Hepatocyte (in vitro differentiated cells): ENCODE results near the gene IL1RAPL2. TPM values are rescaled to one million over a fixed set of nuclear protein-coding genes. Genes with fewer than 3 reads are reported as not detected.

Source experiments
- DNase-seq: peaks from one replicate; pipeline ENCODE4 v3.0.0-alpha.2; 2016; ENCODE audit warnings: low spot score
- H2AFZ ChIP-seq: fragments of 200-600 bp; sonication (generic); 2 replicates; pipeline ENCODE4 v1.6.0; 2016; ENCODE audit warnings: antibody characterized with exemption, mild to moderate bottlenecking
- H3K27ac ChIP-seq: fragments of 200-600 bp; sonication (generic); 2 replicates; pipeline ENCODE4 v1.5.1; 2016; ENCODE audit warnings: mild to moderate bottlenecking
- H3K27me3 ChIP-seq: fragments of 200-600 bp; sonication (generic); 2 replicates; pipeline ENCODE4 v1.6.1; 2016
- H3K36me3 ChIP-seq: fragments of 200-600 bp; sonication (generic); replicated peaks from 2 replicates; pipeline ENCODE4 v1.5.1; 2016; ENCODE audit warnings: low read depth; ENCODE audit not compliant: insufficient read depth
- H3K4me1 ChIP-seq: fragments of 200-600 bp; sonication (generic); 2 replicates; pipeline ENCODE4 v1.5.1; 2016; ENCODE audit warnings: mild to moderate bottlenecking, moderate library complexity; ENCODE audit not compliant: insufficient read depth
- H3K4me2 ChIP-seq: fragments of 200-600 bp; sonication (generic); 2 replicates; pipeline ENCODE4 v1.6.0; 2016
- H3K4me3 ChIP-seq: fragments of 200-600 bp; sonication (generic); 2 replicates; pipeline ENCODE4 v1.5.1; 2016; ENCODE audit warnings: mild to moderate bottlenecking
- H3K79me2 ChIP-seq: fragments of 200-600 bp; sonication (generic); 2 replicates; pipeline ENCODE4 v1.6.0; 2017; ENCODE audit warnings: mild to moderate bottlenecking
- H3K9me2 ChIP-seq: fragments of 200-600 bp; sonication (generic); replicated peaks from 2 replicates; pipeline ENCODE4 v1.6.0; 2017; ENCODE audit warnings: mild to moderate bottlenecking; ENCODE audit not compliant: insufficient read depth
- H3K9me3 ChIP-seq: fragments of 200-600 bp; sonication (generic); 2 replicates; pipeline ENCODE4 v1.5.1; 2016; ENCODE audit warnings: low read depth, mild to moderate bottlenecking
- H4K20me1 ChIP-seq: fragments of 200-600 bp; sonication (generic); 2 replicates; pipeline ENCODE4 v1.6.0; 2016; ENCODE audit warnings: mild to moderate bottlenecking; ENCODE audit not compliant: insufficient read depth, poor library complexity, severe bottlenecking
- CTCF ChIP-seq: fragments of 200-600 bp; sonication (generic); IDR thresholded peaks from 2 replicates; pipeline ENCODE4 v1.5.1; 2016; ENCODE audit warnings: antibody characterized with exemption, mild to moderate bottlenecking; ENCODE audit not compliant: poor library complexity
- EZH2 ChIP-seq: fragments of 200-600 bp; sonication (generic); IDR thresholded peaks from 2 replicates; pipeline ENCODE4 v1.6.1; 2016; ENCODE audit warnings: antibody characterized with exemption, mild to moderate bottlenecking, borderline replicate concordance
- EZH2phosphoT487 ChIP-seq: fragments of 200-600 bp; sonication (generic); IDR thresholded peaks from one replicate; pipeline ENCODE4 v1.6.1; 2018; ENCODE audit warnings: antibody characterized with exemption, mild to moderate bottlenecking, low read depth, moderate library complexity; ENCODE audit not compliant: unreplicated experiment, severe bottlenecking
- WGBS: methylation state at CpG from one replicate; pipeline ENCODE4 v1.1.6; 2016; ENCODE audit warnings: low lambda C conversion rate; ENCODE audit errors: missing lambda C conversion rate; 5-methylcytosine and 5-hydroxymethylcytosine counted together
- polyA plus RNA-seq: library from polyadenylated mRNA; unstranded; fragments of >200 nt; fragmentation: Nextera tagmentation; extraction: Ambion mirVana; gene quantifications from 2 replicates; pipeline ENCODE4 v1.2.1, GENCODE V29; 2016
- total RNA-seq: library from RNA; depleted of rRNA; stranded (reverse); fragments of >200 nt; gene quantifications from 2 replicates; pipeline ENCODE4 v1.2.3, GENCODE V29; 2014

IL1RAPL2 gene
- total and polyA plus RNA-seq, 2 experiments from 2014 or later: 0.40 TPM; not detected in 1

- H3K36me3 ChIP-seq: no peaks in the 10 kb centered on the region
- H3K27ac ChIP-seq: no peak overlapping the region
- no peak overlapping the region for H3K4me3 ChIP-seq
- H2AFZ ChIP-seq: no peak overlapping the region
- H3K27me3 ChIP-seq: no peaks in the 10 kb centered on the region
- no peaks in the 10 kb centered on the region for H3K9me3 ChIP-seq
- no peaks in the 10 kb centered on the region for H3K9me2 ChIP-seq
- no peak overlapping the region for H3K4me2 ChIP-seq
- H3K79me2 ChIP-seq: no peaks in the 10 kb centered on the region
- DNase-seq: no peak
- TF ChIP-seq EZH2 (no peak), CTCF (no peak), EZH2phosphoT487 (no peak)
- no peaks in the 10 kb centered on the region for H4K20me1 ChIP-seq
- H3K4me1 ChIP-seq: no peaks in the 10 kb centered on the region
These were observed 909.8 kb downstream of the IL1RAPL2 start for GRCh38 chrX:105475801-105476200.

DNA sequence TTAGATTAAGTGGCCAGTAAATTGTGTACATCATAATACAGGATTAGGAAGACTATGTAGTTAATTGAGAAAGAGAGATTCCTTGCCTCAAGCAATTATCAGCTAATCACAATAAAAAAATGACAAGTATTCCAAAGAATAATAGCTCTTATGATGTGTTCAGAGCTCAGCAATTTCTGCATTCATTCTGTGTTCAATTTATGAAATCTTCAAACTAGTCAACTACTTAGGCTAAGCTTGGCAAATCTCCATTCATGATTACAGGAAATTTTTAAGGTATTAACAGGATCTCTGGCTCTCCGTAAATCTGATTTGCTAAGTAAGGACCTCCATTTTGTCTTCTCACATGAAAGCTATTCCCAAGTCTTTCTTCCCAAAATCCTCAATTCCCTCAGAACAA lies 911.4 kb downstream of the IL1RAPL2 start:
- H3K4me3 ChIP-seq: no peak overlapping the region
- no peaks in the 10 kb centered on the region for H3K27me3 ChIP-seq
- no peak overlapping the region for H2AFZ ChIP-seq
- no peak overlapping the region for H3K27ac ChIP-seq
- no peaks in the 10 kb centered on the region for H3K36me3 ChIP-seq
- H4K20me1 ChIP-seq: no peaks in the 10 kb centered on the region
- H3K9me3 ChIP-seq: no peaks in the 10 kb centered on the region
- DNase-seq: no peak
- 78% methylated on average over 1 of the region's 1 CpG for WGBS
- H3K9me2 ChIP-seq: no peaks in the 10 kb centered on the region
- H3K4me2 ChIP-seq: no peak overlapping the region
- no peaks in the 10 kb centered on the region for H3K4me1 ChIP-seq
- no peak for TF ChIP-seq EZH2phosphoT487
- no peak for TF ChIP-seq EZH2
- no peak for TF ChIP-seq CTCF
- no peaks in the 10 kb centered on the region for H3K79me2 ChIP-seq

- no peaks in the 10 kb centered on the region for H3K27me3 ChIP-seq
- WGBS: 82% methylated on average over 1 of the region's 1 CpG
- no peaks in the 10 kb centered on the region for H4K20me1 ChIP-seq
- H3K9me3 ChIP-seq: no peaks in the 10 kb centered on the region
- H3K4me3 ChIP-seq: no peak overlapping the region
- no peak overlapping the region for H2AFZ ChIP-seq
- no peak overlapping the region for H3K4me2 ChIP-seq
- TF ChIP-seq EZH2: no peak
- no peak for TF ChIP-seq EZH2phosphoT487
- TF ChIP-seq CTCF: no peak
- no peaks in the 10 kb centered on the region for H3K36me3 ChIP-seq
- no peak for DNase-seq
- H3K4me1 ChIP-seq: no peaks in the 10 kb centered on the region
- no peaks in the 10 kb centered on the region for H3K9me2 ChIP-seq
- H3K79me2 ChIP-seq: no peaks in the 10 kb centered on the region
- H3K27ac ChIP-seq: no peak overlapping the region
These were observed 914.8 kb downstream of the IL1RAPL2 start for GRCh38 chrX:105480646-105481310.

- no peak for TF ChIP-seq CTCF
- no peak for TF ChIP-seq EZH2
- TF ChIP-seq EZH2phosphoT487: no peak
- no peaks in the 10 kb centered on the region for H3K4me1 ChIP-seq
These were observed 917.0 kb downstream of the IL1RAPL2 start for GRCh38 chrX:105483011-105483410.

More at GRCh38 chrX:105483011-105483410, 917.0 kb downstream of the IL1RAPL2 start:
- Histone ChIP-seq H3K27me3 (no peaks in the 10 kb centered on the region), H3K4me2 (no peak overlapping the region), H3K9me3 (no peaks in the 10 kb centered on the region), H2AFZ (no peak overlapping the region), H3K79me2 (no peaks in the 10 kb centered on the region), H3K9me2 (no peaks in the 10 kb centered on the region), H3K27ac (no peak overlapping the region), H4K20me1 (no peaks in the 10 kb centered on the region), H3K36me3 (no peaks in the 10 kb centered on the region), H3K4me3 (no peak overlapping the region)
- no peak for DNase-seq
